ENCODE data around the gene MYO6.

- TF ChIP-seq CTCF (IDR thresholded peaks at IDR 0.05) (no peak), POLR2A (IDR thresholded peaks at IDR 0.05) (no peak)
Measured at GRCh38 chr6:75863784-75864183, 114.7 kb downstream of the MYO6 start.

Measured in adrenal gland (tissue), 5 donors.